ENCODE results near the gene GABRR1. TPM values are rescaled to one million over a fixed set of nuclear protein-coding genes. Genes with fewer than 3 reads are reported as not detected.

The GABRR1 gene
- total RNA-seq, 1 experiment from 2014 or later: 0.33 TPM

DNA sequence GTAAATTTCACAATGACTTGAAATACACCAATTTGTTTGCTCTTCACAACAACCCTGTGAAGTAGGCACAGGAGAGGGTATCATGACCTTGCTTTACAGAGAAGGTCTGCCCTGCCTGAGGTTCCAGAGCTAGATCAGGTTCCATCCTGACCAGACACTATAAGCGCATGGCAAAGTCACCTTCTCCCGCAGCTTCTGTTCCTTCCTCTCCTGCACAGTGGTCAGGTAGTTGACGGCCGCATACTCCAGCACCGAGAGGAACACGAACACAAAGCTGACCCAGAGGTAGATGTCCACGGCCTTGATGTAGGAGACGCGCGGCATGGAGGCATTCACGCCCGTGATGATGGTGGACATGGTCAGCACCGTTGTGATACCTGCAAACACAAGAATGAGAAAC, 37.0 kb downstream of the GABRR1 start:
- WGBS (ENCODE audit: extremely low coverage, insufficient read length, low lambda C conversion rate): no CpG with 5 or more reads among the region's 13 CpGs
- no peak overlapping the region for H3T11ph ChIP-seq (ENCODE audit: low read length)
- H3K4me1 Mint-ChIP-seq: peaks cover 0 to 3% of the 10 kb centered on the region in 2 experiments; a peak in 1 of 4 replicates

More for the DNA sequence above, 37.0 kb downstream of the GABRR1 start:
- no peak overlapping the region for H2BK120ac ChIP-seq (ENCODE audit: low read depth, low read length, poor library complexity, severe bottlenecking)
- no peak overlapping the region for H3K23ac ChIP-seq (ENCODE audit: insufficient read length, low read depth, low read length)
- no peak overlapping the region for H4K5ac ChIP-seq (ENCODE audit: insufficient read length, low read depth, low read length)
- no peak overlapping the region for H2BK5ac ChIP-seq (ENCODE audit: insufficient read length, low read length)
- H3K4ac ChIP-seq (ENCODE audit: low read depth, low read length): no peak overlapping the region
- H3K79me1 ChIP-seq (ENCODE audit: insufficient read depth, low read depth, low read length, poor library complexity, severe bottlenecking): no peaks in the 10 kb centered on the region
- no peak overlapping the region for H3K27ac Mint-ChIP-seq
- H3K9me3 Mint-ChIP-seq: no peaks in the 10 kb centered on the region; a peak in 1 of 5 replicates
- no peaks in the 10 kb centered on the region for H3K79me2 ChIP-seq (ENCODE audit: insufficient read depth, low read length)
- no peaks in the 10 kb centered on the region for H3K4me1 ChIP-seq (ENCODE audit: insufficient read depth, low read length)
- H3K36me3 Mint-ChIP-seq (ENCODE audit: insufficient read depth in 1 of 3, low read depth in 3 of 3): no peaks in the 10 kb centered on the region
- no peaks in the 10 kb centered on the region for H3K27me3 ChIP-seq (ENCODE audit: insufficient read depth, low read length)
- H4K91ac ChIP-seq (ENCODE audit: insufficient read length, low read depth, low read length): no peak overlapping the region
- H3K56ac ChIP-seq (ENCODE audit: insufficient read length, low read depth, low read length): no peak overlapping the region
- H3K18ac ChIP-seq (ENCODE audit: insufficient read length, low read depth, low read length): no peak overlapping the region
- H2BK15ac ChIP-seq (ENCODE audit: low read depth, low read length): no peak overlapping the region
- H2AFZ ChIP-seq (ENCODE audit: low read length): no peak overlapping the region
- H3K27me3 Mint-ChIP-seq (ENCODE audit: low read depth): peaks cover 4% of the 10 kb centered on the region
- H2AK5ac ChIP-seq (ENCODE audit: insufficient read length, low read length): no peak overlapping the region
- H3K9ac ChIP-seq (ENCODE audit: extremely low read depth, insufficient read length, low read length): no peak overlapping the region
- no peaks in the 10 kb centered on the region for H3K23me2 ChIP-seq (ENCODE audit: insufficient read length, low read depth, low read length, poor library complexity, severe bottlenecking)
- no peaks in the 10 kb centered on the region for H3K9me3 ChIP-seq (ENCODE audit: control insufficient read depth, low read depth, low read length)
- no peak overlapping the region for H3K4me3 Mint-ChIP-seq
- H3K27ac ChIP-seq (ENCODE audit: insufficient read length, low read depth, low read length): no peak overlapping the region
- no peak overlapping the region for H4K8ac ChIP-seq (replicated peaks; ENCODE audit: insufficient read length, low read depth, low read length)
- H3K14ac ChIP-seq (ENCODE audit: insufficient read depth, low read length): no peak overlapping the region
- DNase-seq: no peak
- no peak overlapping the region for H3K4me2 ChIP-seq (ENCODE audit: insufficient read depth, insufficient read length, low read length)
- no peak overlapping the region for H2BK20ac ChIP-seq (ENCODE audit: low read depth, low read length, poor library complexity, severe bottlenecking)
- no peak overlapping the region for H2BK12ac ChIP-seq (ENCODE audit: insufficient read length, low read depth, low read length)
- TF ChIP-seq, protein P1, sequence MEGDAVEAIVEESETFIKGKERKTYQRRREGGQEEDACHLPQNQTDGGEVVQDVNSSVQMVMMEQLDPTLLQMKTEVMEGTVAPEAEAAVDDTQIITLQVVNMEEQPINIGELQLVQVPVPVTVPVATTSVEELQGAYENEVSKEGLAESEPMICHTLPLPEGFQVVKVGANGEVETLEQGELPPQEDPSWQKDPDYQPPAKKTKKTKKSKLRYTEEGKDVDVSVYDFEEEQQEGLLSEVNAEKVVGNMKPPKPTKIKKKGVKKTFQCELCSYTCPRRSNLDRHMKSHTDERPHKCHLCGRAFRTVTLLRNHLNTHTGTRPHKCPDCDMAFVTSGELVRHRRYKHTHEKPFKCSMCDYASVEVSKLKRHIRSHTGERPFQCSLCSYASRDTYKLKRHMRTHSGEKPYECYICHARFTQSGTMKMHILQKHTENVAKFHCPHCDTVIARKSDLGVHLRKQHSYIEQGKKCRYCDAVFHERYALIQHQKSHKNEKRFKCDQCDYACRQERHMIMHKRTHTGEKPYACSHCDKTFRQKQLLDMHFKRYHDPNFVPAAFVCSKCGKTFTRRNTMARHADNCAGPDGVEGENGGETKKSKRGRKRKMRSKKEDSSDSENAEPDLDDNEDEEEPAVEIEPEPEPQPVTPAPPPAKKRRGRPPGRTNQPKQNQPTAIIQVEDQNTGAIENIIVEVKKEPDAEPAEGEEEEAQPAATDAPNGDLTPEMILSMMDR (conservative IDR thresholded peaks at IDR 0.05): no peak
- no peaks in the 10 kb centered on the region for H4K20me1 ChIP-seq (ENCODE audit: control insufficient read depth, insufficient read depth, insufficient read length)
